Measurements from ENCODE around the gene PLAC1. TPM values are rescaled to one million over a fixed set of nuclear protein-coding genes. Genes with fewer than 3 reads are reported as not detected.

The PLAC1 gene
- 0.43 and 1.1 TPM in 2 replicates for polyA plus RNA-seq (2011; rRNA removed)
- polyA minus RNA-seq (2011; rRNA and poly(A)+ RNA removed) = not detected in 2 replicates

- DNase-seq (ENCODE audit: low read depth) = no peak
- no peaks in the 10 kb centered on the region for H3K36me3 ChIP-seq (ENCODE audit: control insufficient read depth, insufficient read depth, low read length)
- no peak for TF ChIP-seq CTCF (IDR thresholded peaks at IDR 0.05; ENCODE audit: insufficient read depth, low read depth, low read length)
- no peaks in the 10 kb centered on the region for H3K27me3 ChIP-seq (ENCODE audit: control insufficient read depth, insufficient read depth, low read length)
- no peak within 1 kb of the TSS for H3K4me3 ChIP-seq (ENCODE audit: low read depth, low read length)
- ChIA-PET CTCF (no interaction called here), POLR2A (no interaction called here)
These were observed at the start of gene PLAC1 for GRCh38 chrX:134658002-134658759. TSS of gene PLAC1 (minus strand) at chrX:134658471. CDS start at chrX:134566682, 91,789 bp downstream.

- Histone ChIP-seq H3K36me3 (ENCODE audit: control insufficient read depth, insufficient read depth, low read length) (no peaks in the 10 kb centered on the region), H3K27me3 (ENCODE audit: control insufficient read depth, insufficient read depth, low read length) (no peaks in the 10 kb centered on the region), H3K4me3 (ENCODE audit: low read depth, low read length) (no peak overlapping the region)
- ChIA-PET CTCF (no interaction called here), POLR2A (no interaction called here)
- no peak for TF ChIP-seq CTCF (IDR thresholded peaks at IDR 0.05; ENCODE audit: insufficient read depth, low read depth, low read length)
- DNase-seq (ENCODE audit: low read depth) = no peak
These were observed 47.9 kb upstream of the PLAC1 start for GRCh38 chrX:134706138-134706537.

GRCh38 chrX:134695999-134696398 is 37.7 kb upstream of the PLAC1 start:
- ChIA-PET POLR2A (no interaction called here), CTCF (no interaction called here)
- TF ChIP-seq CTCF (IDR thresholded peaks at IDR 0.05; ENCODE audit: insufficient read depth, low read depth, low read length) = no peak
- DNase-seq (ENCODE audit: low read depth) = no peak
- no peak overlapping the region for H3K4me3 ChIP-seq (ENCODE audit: low read depth, low read length)
- H3K36me3 ChIP-seq (ENCODE audit: control insufficient read depth, insufficient read depth, low read length) = no peaks in the 10 kb centered on the region
- no peaks in the 10 kb centered on the region for H3K27me3 ChIP-seq (ENCODE audit: control insufficient read depth, insufficient read depth, low read length)

GRCh38 chrX:134694333-134695322 is 36.4 kb upstream of the PLAC1 start:
- no peak for TF ChIP-seq CTCF (IDR thresholded peaks at IDR 0.05; ENCODE audit: insufficient read depth, low read depth, low read length)
- CTCF ChIA-PET = interaction anchor here (0.7 kb wide), 1 partner anchor 211 kb away, joined by 3 read pairs; no protein-coding TSS in a partner anchor
- Histone ChIP-seq H3K27me3 (ENCODE audit: control insufficient read depth, insufficient read depth, low read length) (no peaks in the 10 kb centered on the region), H3K36me3 (ENCODE audit: control insufficient read depth, insufficient read depth, low read length) (no peaks in the 10 kb centered on the region), H3K4me3 (ENCODE audit: low read depth, low read length) (no peak overlapping the region)
- POLR2A ChIA-PET = no interaction called here
- DNase-seq (ENCODE audit: low read depth) = no peak

GRCh38 chrX:134693644-134694043 is 35.4 kb upstream of the PLAC1 start:
- CTCF ChIA-PET = no interaction called here
- Histone ChIP-seq H3K27me3 (ENCODE audit: control insufficient read depth, insufficient read depth, low read length) (no peaks in the 10 kb centered on the region), H3K4me3 (ENCODE audit: low read depth, low read length) (no peak overlapping the region), H3K36me3 (ENCODE audit: control insufficient read depth, insufficient read depth, low read length) (no peaks in the 10 kb centered on the region)
- POLR2A ChIA-PET = interaction anchor here (0.5 kb wide), 1 partner anchor 28 kb away, joined by 3 read pairs; no protein-coding TSS in a partner anchor
- no peak for DNase-seq (ENCODE audit: low read depth)
- TF ChIP-seq CTCF (IDR thresholded peaks at IDR 0.05; ENCODE audit: insufficient read depth, low read depth, low read length) = no peak
